GM18870 (cell line): Measurements from ENCODE around the gene MYBPC2.

Source experiments
- ATAC-seq: cut with Tn5 transposase; IDR thresholded peaks from one replicate; pipeline ENCODE4 v1.9.1; 2021; ENCODE audit warnings: moderate library complexity; ENCODE audit not compliant: unreplicated experiment

The MYBPC2 gene

DNA sequence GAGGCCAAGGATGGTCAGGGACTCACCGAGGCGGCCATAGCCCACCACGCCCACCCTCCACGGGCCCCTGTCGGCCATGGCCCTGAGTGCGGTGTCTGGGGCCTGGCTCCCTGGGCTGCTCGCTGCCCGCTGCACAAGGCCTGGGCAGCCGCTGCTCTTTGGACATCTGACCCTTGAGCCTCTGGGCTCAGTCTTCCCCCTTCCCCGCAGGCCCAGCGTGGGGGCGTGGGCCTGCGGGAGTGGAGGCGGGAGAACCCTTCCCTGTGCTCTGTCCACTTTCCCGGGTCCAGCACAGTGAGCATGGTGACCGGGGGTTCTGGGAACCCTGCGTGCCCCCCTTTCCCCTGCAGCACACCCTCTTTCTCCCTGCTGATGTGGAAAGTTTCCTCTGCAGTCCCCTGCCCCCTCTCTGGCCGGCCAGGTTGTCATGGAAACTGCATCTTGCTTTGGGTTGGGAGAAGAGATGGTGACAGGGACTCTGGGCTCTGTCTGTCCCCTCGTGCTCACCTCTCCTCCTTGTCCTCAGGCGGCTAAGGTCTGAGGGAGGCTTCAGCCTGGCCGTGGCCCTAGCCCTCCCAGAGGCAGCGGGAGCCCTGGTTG, 81.2 kb downstream of the MYBPC2 start, which contains the start of gene ASPDH:
TSS of gene ASPDH (minus strand) at position 168 of the 600 bp plus-strand sequence. CDS start at position 78, 90 bp downstream.
- ATAC-seq, result no peak

GRCh38 chr19:50514346-50515167, 81.9 kb downstream of the MYBPC2 start:
- ATAC-seq, result no peak

DNA sequence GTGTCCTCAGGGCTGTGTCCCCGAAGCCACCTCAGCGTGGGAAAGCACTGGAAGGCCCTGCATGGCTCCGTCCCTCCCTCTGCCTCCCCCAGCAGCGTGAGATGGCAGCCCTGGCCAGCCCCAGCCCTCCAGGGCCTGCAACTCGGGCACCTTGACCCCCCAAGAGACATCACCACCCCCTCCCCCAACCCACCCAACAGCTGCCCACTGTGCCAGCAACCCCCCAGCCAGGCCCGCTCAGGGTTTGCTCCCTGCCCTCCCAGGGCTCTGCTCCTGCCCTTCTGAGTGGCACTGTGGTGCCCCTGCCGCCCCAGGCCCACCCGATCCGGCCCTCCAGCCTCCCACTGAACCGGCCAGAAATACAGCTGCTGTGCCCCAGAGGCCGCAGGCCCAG, 82.5 kb downstream of the MYBPC2 start:
- no peak for ATAC-seq
